IPS-18a (cell line): ENCODE data around the gene CLEC20A.

Source experiments
- H3K27ac ChIP-seq: one replicate; pipeline ENCODE4 v1.5.1; 2013; ENCODE audit warnings: low read length
- H3K27me3 ChIP-seq: one replicate; pipeline ENCODE4 v1.6.1; 2013; ENCODE audit warnings: mild to moderate bottlenecking, low read length; ENCODE audit not compliant: control insufficient read depth, insufficient read depth
- H3K36me3 ChIP-seq: one replicate; pipeline ENCODE4 v1.6.1; 2013; ENCODE audit warnings: low read depth, low read length; ENCODE audit not compliant: control insufficient read depth
- H3K4me1 ChIP-seq: one replicate; pipeline ENCODE4 v1.6.1; 2013; ENCODE audit warnings: low read depth, low read length; ENCODE audit not compliant: control insufficient read depth
- H3K4me3 ChIP-seq: one replicate; pipeline ENCODE4 v1.5.1; 2013; ENCODE audit warnings: low read length
- H3K9ac ChIP-seq: one replicate; pipeline ENCODE4 v1.6.1; 2013; ENCODE audit warnings: mild to moderate bottlenecking, low read length, moderate library complexity
- H3K9me3 ChIP-seq: one replicate; pipeline ENCODE4 v1.6.1; 2013; ENCODE audit warnings: low read depth, low read length; ENCODE audit not compliant: control insufficient read depth

CLEC20A gene

GRCh38 chr1:178527117-178527516, 30.4 kb upstream of the CLEC20A start:
- Histone ChIP-seq H3K27ac (no peak overlapping the region), H3K27me3 (no peaks in the 10 kb centered on the region), H3K4me3 (no peak overlapping the region), H3K9ac (no peak overlapping the region), H3K36me3 (no peaks in the 10 kb centered on the region), H3K4me1 (no peaks in the 10 kb centered on the region), H3K9me3 (no peaks in the 10 kb centered on the region)

- H3K27me3 ChIP-seq: no peaks in the 10 kb centered on the region
- no peaks in the 10 kb centered on the region for H3K9me3 ChIP-seq
- H3K36me3 ChIP-seq: no peaks in the 10 kb centered on the region
- H3K4me1 ChIP-seq: no peaks in the 10 kb centered on the region
- H3K27ac ChIP-seq: no peak overlapping the region
- H3K4me3 ChIP-seq: no peak overlapping the region
- no peak overlapping the region for H3K9ac ChIP-seq
Observed at GRCh38 chr1:178521241-178521640, 24.5 kb upstream of the CLEC20A start.

- H3K9ac ChIP-seq: no peak overlapping the region
Observed at GRCh38 chr1:178520803-178521202, 24.0 kb upstream of the CLEC20A start.

GRCh38 chr1:178518894-178519293, 22.1 kb upstream of the CLEC20A start:
- Histone ChIP-seq H3K4me1 (no peaks in the 10 kb centered on the region), H3K27me3 (no peaks in the 10 kb centered on the region), H3K9ac (no peak overlapping the region), H3K36me3 (no peaks in the 10 kb centered on the region), H3K27ac (no peak overlapping the region), H3K9me3 (no peaks in the 10 kb centered on the region), H3K4me3 (no peak overlapping the region)

More at GRCh38 chr1:178520803-178521202, 24.0 kb upstream of the CLEC20A start:
- Histone ChIP-seq H3K36me3 (no peaks in the 10 kb centered on the region), H3K4me1 (no peaks in the 10 kb centered on the region), H3K27ac (no peak overlapping the region), H3K27me3 (no peaks in the 10 kb centered on the region), H3K4me3 (no peak overlapping the region), H3K9me3 (no peaks in the 10 kb centered on the region)

GRCh38 chr1:178516110-178516509, 19.3 kb upstream of the CLEC20A start:
- no peak overlapping the region for H3K4me3 ChIP-seq
- no peaks in the 10 kb centered on the region for H3K4me1 ChIP-seq
- no peaks in the 10 kb centered on the region for H3K36me3 ChIP-seq
- H3K27me3 ChIP-seq: no peaks in the 10 kb centered on the region
- H3K27ac ChIP-seq: no peak overlapping the region
- H3K9ac ChIP-seq: no peak overlapping the region
- H3K9me3 ChIP-seq: no peaks in the 10 kb centered on the region

GRCh38 chr1:178513278-178513983, 16.7 kb upstream of the CLEC20A start:
- H3K4me1 ChIP-seq: no peaks in the 10 kb centered on the region
- no peak overlapping the region for H3K27ac ChIP-seq

GRCh38 chr1:178512566-178513277, 16.0 kb upstream of the CLEC20A start, which contains the start of gene TEX35:
TSS of gene TEX35 (plus strand) at chr1:178513109. CDS start at chr1:178513189, 80 bp downstream.
- Histone ChIP-seq H3K9ac (no peak within 1 kb of the TSS), H3K4me3 (no peak within 1 kb of the TSS), H3K27me3 (no peaks in the 10 kb centered on the region), H3K4me1 (no peaks in the 10 kb centered on the region), H3K9me3 (no peaks in the 10 kb centered on the region), H3K27ac (no peak within 1 kb of the TSS), H3K36me3 (no peaks in the 10 kb centered on the region)

More at GRCh38 chr1:178513278-178513983, 16.7 kb upstream of the CLEC20A start:
- no peaks in the 10 kb centered on the region for H3K27me3 ChIP-seq
- H3K4me3 ChIP-seq: no peak overlapping the region
- H3K9me3 ChIP-seq: no peaks in the 10 kb centered on the region
- H3K9ac ChIP-seq: no peak overlapping the region
- H3K36me3 ChIP-seq: no peaks in the 10 kb centered on the region

GRCh38 chr1:178510155-178510554, 13.4 kb upstream of the CLEC20A start:
- no peak overlapping the region for H3K4me3 ChIP-seq
- H3K9me3 ChIP-seq: no peaks in the 10 kb centered on the region
- H3K27me3 ChIP-seq: no peaks in the 10 kb centered on the region
- H3K9ac ChIP-seq: no peak overlapping the region
- no peak overlapping the region for H3K27ac ChIP-seq
- no peaks in the 10 kb centered on the region for H3K36me3 ChIP-seq
- no peaks in the 10 kb centered on the region for H3K4me1 ChIP-seq

GRCh38 chr1:178509414-178510007, 12.7 kb upstream of the CLEC20A start:
- no peak overlapping the region for H3K27ac ChIP-seq

GRCh38 chr1:178506669-178507068, 9.9 kb upstream of the CLEC20A start:
- Histone ChIP-seq H3K9me3 (no peaks in the 10 kb centered on the region), H3K9ac (no peak overlapping the region), H3K4me3 (no peak overlapping the region), H3K4me1 (no peaks in the 10 kb centered on the region), H3K36me3 (no peaks in the 10 kb centered on the region), H3K27ac (no peak overlapping the region), H3K27me3 (no peaks in the 10 kb centered on the region)

More at GRCh38 chr1:178509414-178510007, 12.7 kb upstream of the CLEC20A start:
- H3K36me3 ChIP-seq: no peaks in the 10 kb centered on the region
- H3K27me3 ChIP-seq: no peaks in the 10 kb centered on the region
- no peak overlapping the region for H3K4me3 ChIP-seq
- no peaks in the 10 kb centered on the region for H3K9me3 ChIP-seq
- H3K4me1 ChIP-seq: no peaks in the 10 kb centered on the region
- no peak overlapping the region for H3K9ac ChIP-seq

GRCh38 chr1:178506177-178506576, 9.4 kb upstream of the CLEC20A start:
- H3K9ac ChIP-seq: no peak overlapping the region
- no peak overlapping the region for H3K27ac ChIP-seq
- no peaks in the 10 kb centered on the region for H3K36me3 ChIP-seq
- no peaks in the 10 kb centered on the region for H3K9me3 ChIP-seq
- no peaks in the 10 kb centered on the region for H3K27me3 ChIP-seq
- H3K4me3 ChIP-seq: no peak overlapping the region
- H3K4me1 ChIP-seq: no peaks in the 10 kb centered on the region
